Activated naive CD8-positive, alpha-beta T cell treated with anti-CD3 and anti-CD28 coated beads, Interleukin-2, amount 10 ng/mL, durations not matched to agents 7 days and 5 days (primary cell): ENCODE results near the gene MYO1B. TPM values are rescaled to one million over a fixed set of nuclear protein-coding genes. Genes with fewer than 3 reads are reported as not detected.

Source experiments
- ATAC-seq: fragments of 150-1000 bp; cut with Tn5 transposase; one replicate; pipeline ENCODE4 v1.10.0; 2021; ENCODE audit warnings: low read depth, moderate library complexity
- POLR2A ChIA-PET: fragments of 350-600 bp; sonication (Branson Sonifier 250); formaldehyde crosslinking; loops from one replicate; lab custom pipeline; 2021; ENCODE audit warnings: antibody characterized with exemption; lab: Charles Lee
- DNase-seq: peaks from one replicate; pipeline ENCODE4 v3.0.0; 2021
- H3K27ac Mint-ChIP-seq: one replicate; pipeline ENCODE4 v1.8.0; 2022; ENCODE audit warnings: mild to moderate bottlenecking, mixed read lengths
- H3K27me3 Mint-ChIP-seq: one replicate; pipeline ENCODE4 v1.8.0; 2022; ENCODE audit warnings: mild to moderate bottlenecking, moderate library complexity, mixed read lengths
- H3K36me3 Mint-ChIP-seq: one replicate; pipeline ENCODE4 v1.8.0; 2021; ENCODE audit warnings: mild to moderate bottlenecking, mixed read lengths
- H3K4me1 Mint-ChIP-seq: one replicate; pipeline ENCODE4 v1.8.0; 2021; ENCODE audit warnings: mixed read lengths
- H3K4me3 Mint-ChIP-seq: one replicate; pipeline ENCODE4 v1.8.0; 2022; ENCODE audit warnings: mild to moderate bottlenecking, moderate library complexity, mixed read lengths
- H3K9me3 Mint-ChIP-seq: one replicate; pipeline ENCODE4 v1.8.0; 2021; ENCODE audit warnings: mixed read lengths
- total RNA-seq, 2 experiments: library from RNA; stranded (reverse); gene quantifications; one replicate each; pipeline ENCODE4 v1.2.3, GENCODE V29; 2021

Gene MYO1B
- total RNA-seq, 2 experiments from 2014 or later = 3.2 to 3.9 TPM

DNA sequence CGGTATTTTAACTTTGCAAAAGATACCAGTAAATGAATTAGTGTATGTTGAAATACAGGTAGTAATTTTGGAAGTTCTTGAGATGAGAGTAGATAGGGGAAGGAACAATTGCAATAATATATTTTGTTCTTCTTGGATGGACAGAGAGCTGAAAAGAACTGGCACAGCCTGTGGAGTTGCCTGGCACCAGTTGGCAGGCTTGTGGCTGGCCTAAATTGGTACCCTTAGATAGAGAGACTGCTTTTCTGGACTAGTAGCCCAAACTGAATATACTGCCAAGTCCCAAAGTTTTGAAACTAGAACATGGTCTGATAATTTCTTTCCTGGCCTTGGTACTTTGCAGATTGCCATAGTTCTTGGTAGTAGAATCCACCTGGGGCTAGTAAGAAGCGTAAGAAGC is 26.9 kb downstream of the MYO1B start:
- ATAC-seq = no peak
- Mint-ChIP-seq H3K4me1 (peaks cover 2% of the 10 kb centered on the region), H3K4me3 (no peak overlapping the region), H3K36me3 (no peaks in the 10 kb centered on the region), H3K27me3 (peaks cover 3% of the 10 kb centered on the region), H3K27ac (no peak overlapping the region), H3K9me3 (peaks cover 2% of the 10 kb centered on the region)
- POLR2A ChIA-PET = no interaction called here
- DNase-seq = no peak

- DNase-seq (no peak), ATAC-seq (no peak)
- Mint-ChIP-seq H3K27ac (no peak overlapping the region), H3K27me3 (no peaks in the 10 kb centered on the region), H3K4me1 (peaks cover 2% of the 10 kb centered on the region), H3K9me3 (no peaks in the 10 kb centered on the region), H3K36me3 (no peaks in the 10 kb centered on the region), H3K4me3 (no peak overlapping the region)
- POLR2A ChIA-PET = no interaction called here
Measured at GRCh38 chr2:191274413-191274815, 29.2 kb downstream of the MYO1B start.

GRCh38 chr2:191276792-191277465 is 31.7 kb downstream of the MYO1B start:
- Mint-ChIP-seq H3K4me1 (peaks cover 2% of the 10 kb centered on the region), H3K36me3 (peaks cover 2% of the 10 kb centered on the region), H3K27ac (no peak overlapping the region), H3K4me3 (no peak overlapping the region), H3K9me3 (no peaks in the 10 kb centered on the region), H3K27me3 (no peaks in the 10 kb centered on the region)
- ATAC-seq (no peak), DNase-seq (no peak)
- POLR2A ChIA-PET = no interaction called here

GRCh38 chr2:191280290-191280689 is 35.1 kb downstream of the MYO1B start:
- Mint-ChIP-seq H3K36me3 (peaks cover 2% of the 10 kb centered on the region), H3K4me3 (no peak overlapping the region), H3K4me1 (peaks cover 2% of the 10 kb centered on the region), H3K27me3 (no peaks in the 10 kb centered on the region), H3K27ac (no peak overlapping the region), H3K9me3 (no peaks in the 10 kb centered on the region)
- ATAC-seq (no peak), DNase-seq (no peak)
- POLR2A ChIA-PET = no interaction called here

GRCh38 chr2:191280834-191281756 is 35.9 kb downstream of the MYO1B start:
- no peak for ATAC-seq
- no peak for DNase-seq
- Mint-ChIP-seq H3K4me3 (no peak overlapping the region), H3K27ac (no peak overlapping the region), H3K36me3 (peaks cover 2% of the 10 kb centered on the region), H3K27me3 (no peaks in the 10 kb centered on the region), H3K9me3 (no peaks in the 10 kb centered on the region), H3K4me1 (peaks cover 2% of the 10 kb centered on the region)
- POLR2A ChIA-PET = no interaction called here

- POLR2A ChIA-PET = no interaction called here
- H3K9me3 Mint-ChIP-seq = no peaks in the 10 kb centered on the region
- peaks cover 2% of the 10 kb centered on the region for H3K36me3 Mint-ChIP-seq
- DNase-seq (no peak), ATAC-seq (no peak)
- no peak overlapping the region for H3K4me3 Mint-ChIP-seq
- no peaks in the 10 kb centered on the region for H3K27me3 Mint-ChIP-seq
- H3K4me1 Mint-ChIP-seq = no peaks in the 10 kb centered on the region
- no peak overlapping the region for H3K27ac Mint-ChIP-seq
Measured at GRCh38 chr2:191285252-191285651, 40.0 kb downstream of the MYO1B start.

GRCh38 chr2:191287820-191288219 is 42.6 kb downstream of the MYO1B start:
- no peaks in the 10 kb centered on the region for H3K27me3 Mint-ChIP-seq
- no peak overlapping the region for H3K4me3 Mint-ChIP-seq
- ATAC-seq (no peak), DNase-seq (no peak)
- POLR2A ChIA-PET = no interaction called here
- no peak overlapping the region for H3K27ac Mint-ChIP-seq
- no peaks in the 10 kb centered on the region for H3K36me3 Mint-ChIP-seq
- no peaks in the 10 kb centered on the region for H3K9me3 Mint-ChIP-seq
- H3K4me1 Mint-ChIP-seq = no peaks in the 10 kb centered on the region

DNA sequence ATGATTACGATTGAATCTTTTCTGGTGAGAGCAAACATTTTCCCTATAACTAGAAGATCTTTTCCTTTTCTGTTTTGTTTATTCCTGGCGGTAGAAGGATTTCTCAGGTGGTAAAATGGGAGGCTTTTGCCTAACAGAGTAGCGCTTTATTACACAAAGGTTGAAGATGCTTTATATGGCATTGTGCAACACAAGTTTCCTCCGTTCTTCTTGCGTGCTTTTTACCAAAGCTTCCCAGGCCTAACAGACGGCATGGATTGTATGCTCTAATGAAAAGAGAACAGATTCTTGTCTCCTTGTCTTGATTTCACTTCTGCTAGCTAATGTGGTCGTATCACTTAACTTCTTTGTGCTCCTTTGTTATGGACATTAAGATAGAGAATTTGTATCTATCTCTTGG is 43.8 kb downstream of the MYO1B start:
- POLR2A ChIA-PET = no interaction called here
- Mint-ChIP-seq H3K27ac (no peak overlapping the region), H3K4me1 (peaks cover 5% of the 10 kb centered on the region), H3K4me3 (no peak overlapping the region), H3K27me3 (no peaks in the 10 kb centered on the region), H3K9me3 (no peaks in the 10 kb centered on the region), H3K36me3 (no peaks in the 10 kb centered on the region)
- no peak for ATAC-seq
- DNase-seq = no peak

- H3K4me1 Mint-ChIP-seq = peaks cover 10% of the 10 kb centered on the region
- DNase-seq (no peak), ATAC-seq (no peak)
- POLR2A ChIA-PET = no interaction called here
- H3K36me3 Mint-ChIP-seq = no peaks in the 10 kb centered on the region
- peaks cover 2% of the 10 kb centered on the region for H3K27me3 Mint-ChIP-seq
- H3K27ac Mint-ChIP-seq = no peak overlapping the region
- no peaks in the 10 kb centered on the region for H3K9me3 Mint-ChIP-seq
- no peak overlapping the region for H3K4me3 Mint-ChIP-seq
Measured at GRCh38 chr2:191291471-191291870, 46.3 kb downstream of the MYO1B start.

GRCh38 chr2:191292869-191293268 is 47.7 kb downstream of the MYO1B start:
- Mint-ChIP-seq H3K27ac (no peak overlapping the region), H3K4me3 (no peak overlapping the region), H3K4me1 (peaks cover 10% of the 10 kb centered on the region), H3K9me3 (no peaks in the 10 kb centered on the region), H3K36me3 (no peaks in the 10 kb centered on the region), H3K27me3 (peaks cover 2% of the 10 kb centered on the region)
- POLR2A ChIA-PET = no interaction called here
- ATAC-seq (no peak), DNase-seq (no peak)

DNA sequence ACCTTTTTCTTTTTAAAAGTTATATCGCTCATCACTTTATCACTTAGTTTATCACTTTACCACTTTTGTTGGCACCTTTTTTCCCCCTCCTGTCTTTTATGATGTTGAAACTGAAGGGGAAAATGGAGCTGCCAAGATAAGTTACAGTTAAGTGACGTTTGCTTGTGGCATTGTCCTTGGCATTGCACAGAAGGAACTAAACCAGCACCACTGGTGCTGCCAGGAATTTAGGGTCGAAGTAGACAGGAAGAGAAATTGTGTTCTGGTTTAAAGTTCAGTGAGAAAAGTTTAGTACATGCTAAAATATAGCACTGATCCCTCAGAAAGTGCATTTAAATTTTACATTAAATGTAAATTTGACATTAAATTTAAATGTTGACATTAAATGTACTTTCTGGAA is 49.9 kb downstream of the MYO1B start:
- H3K36me3 Mint-ChIP-seq = no peaks in the 10 kb centered on the region
- no peak for DNase-seq
- H3K4me1 Mint-ChIP-seq = peaks cover 10% of the 10 kb centered on the region
- POLR2A ChIA-PET = no interaction called here
- no peak for ATAC-seq
- no peak overlapping the region for H3K4me3 Mint-ChIP-seq
- peaks cover 2% of the 10 kb centered on the region for H3K27me3 Mint-ChIP-seq
- no peaks in the 10 kb centered on the region for H3K9me3 Mint-ChIP-seq
- no peak overlapping the region for H3K27ac Mint-ChIP-seq

- no peak overlapping the region for H3K4me3 Mint-ChIP-seq
- no peaks in the 10 kb centered on the region for H3K9me3 Mint-ChIP-seq
- H3K27ac Mint-ChIP-seq = no peak overlapping the region
- POLR2A ChIA-PET = no interaction called here
- H3K27me3 Mint-ChIP-seq = peaks cover 4% of the 10 kb centered on the region
- peaks cover 10% of the 10 kb centered on the region for H3K4me1 Mint-ChIP-seq
- H3K36me3 Mint-ChIP-seq = no peaks in the 10 kb centered on the region
- ATAC-seq (no peak), DNase-seq (no peak)
Measured at GRCh38 chr2:191296083-191297006, 51.1 kb downstream of the MYO1B start.

DNA sequence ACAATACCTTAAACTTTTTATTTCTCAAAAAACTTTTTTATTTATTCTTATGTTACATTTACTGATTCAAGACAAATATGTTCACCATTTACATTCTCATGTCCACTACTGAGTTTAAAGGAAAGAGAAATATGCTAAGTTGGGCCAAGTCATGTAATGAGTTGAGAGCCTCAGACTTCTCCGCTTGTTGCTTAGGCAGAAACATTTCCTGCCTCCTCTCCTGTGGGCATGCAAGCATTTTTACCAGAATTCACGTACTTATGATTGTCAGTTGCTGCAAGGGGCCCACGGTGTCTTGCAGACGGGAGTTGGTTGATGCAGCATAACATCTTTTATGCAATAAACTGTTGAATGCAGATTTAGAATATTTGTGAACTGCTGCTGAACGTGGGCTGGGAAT is 51.8 kb downstream of the MYO1B start:
- Mint-ChIP-seq H3K9me3 (no peaks in the 10 kb centered on the region), H3K4me3 (no peak overlapping the region), H3K36me3 (no peaks in the 10 kb centered on the region), H3K27me3 (peaks cover 4% of the 10 kb centered on the region), H3K4me1 (peaks cover 10% of the 10 kb centered on the region), H3K27ac (no peak overlapping the region)
- POLR2A ChIA-PET = no interaction called here
- no peak for ATAC-seq
- DNase-seq = no peak
